ENCODE data around the gene SCN5A.

DNA sequence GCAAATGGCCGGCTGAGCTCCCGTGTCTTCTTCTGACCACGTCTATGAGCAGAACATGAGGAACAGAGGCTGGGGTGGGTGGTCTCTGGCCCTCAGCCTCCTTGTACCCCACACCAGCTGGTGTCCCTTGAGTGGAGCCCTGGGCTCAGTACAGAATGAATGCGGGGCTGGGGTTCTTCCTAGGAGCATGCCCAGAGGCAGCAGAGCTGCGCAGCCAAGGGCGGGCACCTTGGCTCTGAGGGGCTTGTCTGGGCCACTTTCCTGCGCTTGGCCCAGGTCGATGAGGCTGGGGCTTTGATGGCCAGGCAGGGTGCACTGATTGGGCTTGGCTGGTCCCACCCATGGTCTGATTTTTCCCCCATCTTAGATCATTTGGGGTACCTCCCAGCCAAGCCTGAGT, 6.4 kb downstream of the SCN5A start:
- TF ChIP-seq CTCF (IDR thresholded peaks at IDR 0.05; ENCODE audit: low read depth, low read length), result no peak
- no peak for TF ChIP-seq EZH2phosphoT487 (IDR thresholded peaks at IDR 0.05; ENCODE audit: low read depth)

All from OCI-LY3 (cell line).